SK-MEL-5 (cell line): ENCODE measurements around the gene RASD2. TPM values are rescaled to one million over a fixed set of nuclear protein-coding genes. Genes with fewer than 3 reads are reported as not detected.

Experiments
- total RNA-seq: library from RNA; depleted of rRNA; stranded (reverse); fragments of >200 nt; shearing (Covaris generic); gene quantifications from 2 replicates; pipeline ENCODE4 v1.2.3, GENCODE V29; 2014; rRNA removed

The RASD2 gene
- total RNA-seq, 1 experiment from 2014 or later = 0.37 TPM

Other genes with a start within 250 kb of the RASD2 start
- 63.2 and 73.1 TPM in 2 replicates for gene TOM1, start 240.9 kb upstream of the RASD2 start, total RNA-seq
- 45.3 and 49.0 TPM in 2 replicates for gene HMOX1, start 159.7 kb upstream of the RASD2 start, total RNA-seq
- 64.2 TPM in 2 replicates for gene MCM5, start 140.7 kb upstream of the RASD2 start, total RNA-seq
- not detected in 2 replicates for gene MB, start 76.5 kb downstream of the RASD2 start, total RNA-seq
- 12.9 and 13.7 TPM in 2 replicates for gene APOL6, start 107.6 kb downstream of the RASD2 start, total RNA-seq
- gene APOL5, start 177.0 kb downstream of the RASD2 start, total RNA-seq = not detected in 2 replicates